Peyer's patch (tissue), 4 donors: ENCODE measurements around the gene UBXN11.

Experiments
- CTCF ChIP-seq, 6 experiments: fragments of 450-650 bp in 4 of 6; fragments of 200-600 bp in 2 of 6; sonication (generic) in 1 of 6; IDR thresholded peaks; one replicate each; pipeline ENCODE4 v1.5.1; 2017 to 2019; ENCODE audit warnings: antibody characterized with exemption in 6 of 6, mild to moderate bottlenecking in 3 of 6, moderate library complexity in 1 of 6
- POLR2A ChIP-seq, 2 donors: fragments of 450-650 bp; IDR thresholded peaks; one replicate each; pipeline ENCODE4 v1.5.1; 2017; ENCODE audit warnings: antibody characterized with exemption in 2 of 2, mild to moderate bottlenecking in 2 of 2, moderate library complexity in 2 of 2

- TF ChIP-seq CTCF (IDR thresholded peaks at IDR 0.05) (no peak), POLR2A (IDR thresholded peaks at IDR 0.05) (no peak)
Observed at GRCh38 chr1:26302733-26303405, 3.6 kb downstream of the UBXN11 start.
